K562 (cell line): Measurements from ENCODE around the gene PIMREG. TPM values are rescaled to one million over a fixed set of nuclear protein-coding genes. Genes with fewer than 3 reads are reported as not detected.

ENCODE experiments used
- ATAC-seq: fragments of 200-7000 bp; cut with Tn5 transposase; 3 replicates; pipeline ENCODE4 v1.9.1; 2020; ENCODE audit warnings: moderate library complexity
- BruUV-seq: library from RNA; stranded (reverse); fragments of 400-500 nt; replicated peaks from 2 replicates; lab custom pipeline; 2021; lab: Mats Ljungman, UMichigan
- CTCF ChIA-PET: fragments of 300-600 bp; formaldehyde crosslinking; extraction: SDS; loops from one replicate; lab custom pipeline; 2021; ENCODE audit warnings: low intra/inter-chr PET ratio; lab: Yijun Ruan, JAX
- POLR2A ChIA-PET: fragments of 300-600, 350-650 bp; sonication (Branson Sonifier 250); formaldehyde crosslinking; extraction: SDS; loops from one replicate; lab custom pipeline; 2021; ENCODE audit warnings: antibody characterized with exemption, inconsistent platforms; lab: Yijun Ruan, JAX
- DNase-seq, 4 experiments: peaks; one replicate each; pipeline versions ENCODE4 v3.0.0 to v3.0.0-alpha.2; 2011 to 2018; ENCODE audit warnings: low spot score in 3 of 4, mixed read lengths in 3 of 4; ENCODE audit errors: extremely low read depth in 1 of 4
- FAIRE-seq: peaks from 2 replicates; lab custom pipeline; 2011; peaks lifted over from hg19 to GRCh38; lab: Jason Lieb, UNC
- H2AFZ ChIP-seq: 2 replicates; pipeline ENCODE4 v1.6.0; 2011; ENCODE audit warnings: low read depth, low read length, control low read depth, inconsistent platforms
- H3K27ac ChIP-seq: fragments of 200-600 bp; 3 replicates; pipeline ENCODE4 v1.8.0; 2011; ENCODE audit warnings: low read depth, mild to moderate bottlenecking, control low read depth, inconsistent platforms, low read length, moderate library complexity, mixed read lengths; ENCODE audit errors: extremely low read depth
- H3K27me3 ChIP-seq, 2 experiments: fragments of 300-600 bp in 1 of 2; 2 replicates in 1 of 2; 3 replicates in 1 of 2; pipeline versions ENCODE4 v1.6.0 to v1.8.0; 2011; ENCODE audit warnings: inconsistent platforms in 2 of 2, low read length in 2 of 2, mild to moderate bottlenecking in 1 of 2, mixed read lengths in 1 of 2, moderate library complexity in 1 of 2; ENCODE audit not compliant: control insufficient read depth in 2 of 2, insufficient read depth in 2 of 2
- H3K36me3 ChIP-seq: fragments of 300-600 bp; 3 replicates; pipeline ENCODE4 v1.8.0; 2011; ENCODE audit warnings: mild to moderate bottlenecking, low read length, inconsistent platforms; ENCODE audit not compliant: control insufficient read depth, insufficient read depth
- H3K4me1 ChIP-seq, 2 experiments: fragments of 200-600 bp in 1 of 2; replicated peaks in 1 of 2; 2 replicates in 1 of 2; 3 replicates in 1 of 2; pipeline versions ENCODE4 v1.5.1 to v1.8.0; 2011; ENCODE audit warnings: inconsistent platforms in 2 of 2, low read length in 2 of 2, mild to moderate bottlenecking in 1 of 2, mixed read lengths in 1 of 2, moderate library complexity in 1 of 2; ENCODE audit not compliant: control insufficient read depth in 2 of 2, insufficient read depth in 2 of 2
- H3K4me2 ChIP-seq: 2 replicates; pipeline ENCODE4 v1.6.1; 2011; ENCODE audit warnings: low read length, control low read depth, inconsistent platforms, mixed read lengths; ENCODE audit not compliant: insufficient read depth
- H3K4me3 ChIP-seq: fragments of 200-600 bp; sonication (generic), shearing (Covaris generic); 2 replicates; pipeline ENCODE4 v1.5.1; 2016; ENCODE audit warnings: control low read depth, inconsistent platforms
- H3K79me2 ChIP-seq: fragments of 200-600 bp; 3 replicates; pipeline ENCODE4 v1.8.0; 2011; ENCODE audit warnings: low read length, inconsistent platforms; ENCODE audit not compliant: control insufficient read depth, insufficient read depth
- H3K9ac ChIP-seq, 2 experiments: 2 replicates each; pipeline versions ENCODE4 v1.6.0 to v1.6.1; 2011; ENCODE audit warnings: low read depth in 2 of 2, low read length in 2 of 2, control low read depth in 1 of 2, inconsistent platforms in 1 of 2, mild to moderate bottlenecking in 1 of 2, mixed read lengths in 1 of 2; ENCODE audit not compliant: insufficient read depth in 1 of 2
- H3K9me1 ChIP-seq: one replicate; pipeline ENCODE4 v1.6.0; 2011; ENCODE audit warnings: inconsistent platforms, mild to moderate bottlenecking, low read length, moderate library complexity; ENCODE audit not compliant: control insufficient read depth, insufficient read depth
- H3K9me3 ChIP-seq: replicated peaks from 2 replicates; pipeline ENCODE4 v1.5.1; 2011; ENCODE audit warnings: low read depth, low read length, inconsistent platforms; ENCODE audit not compliant: control insufficient read depth, insufficient read depth
- H4K20me1 ChIP-seq: replicated peaks from 2 replicates; pipeline ENCODE4 v1.6.1; 2011; ENCODE audit warnings: low read length, inconsistent platforms, mixed read lengths; ENCODE audit not compliant: control insufficient read depth, insufficient read depth
- C11orf30 ChIP-seq: fragments of 450-650 bp; IDR thresholded peaks from 2 replicates; pipeline ENCODE4 v1.6.1; 2016; ENCODE audit warnings: low read depth, mild to moderate bottlenecking
- CAMTA2 ChIP-seq: fragments of 250-450 bp; sonication (Bioruptor Pico); conservative IDR thresholded peaks from 2 replicates; pipeline ENCODE4 v1.5.1; 2022
- GABPB2 ChIP-seq: fragments of 250-450 bp; sonication (Bioruptor Pico); conservative IDR thresholded peaks from 2 replicates; pipeline ENCODE4 v1.5.1; 2021; ENCODE audit warnings: mild to moderate bottlenecking
- ILF3 ChIP-seq: fragments of 450-650 bp; IDR thresholded peaks from 2 replicates; pipeline ENCODE4 v1.6.1; 2018; ENCODE audit warnings: antibody characterized with exemption, mild to moderate bottlenecking, moderate library complexity, borderline replicate concordance
- KLF10 ChIP-seq: fragments of 250-450 bp; sonication (Bioruptor Pico); IDR thresholded peaks from 2 replicates; pipeline ENCODE4 v1.6.1; 2021; ENCODE audit warnings: matching md5 sums
- MYC ChIP-seq, 2 experiments: fragments of 250-450 bp in 1 of 2; sonication (Bioruptor Pico) in 1 of 2; IDR thresholded peaks; 2 replicates each; pipeline versions ENCODE4 v1.5.1 to v1.6.1; 2012 to 2021; ENCODE audit warnings: low read depth in 2 of 2, borderline replicate concordance in 1 of 2, improper control_type of control experiment in 1 of 2, low read length in 1 of 2, mild to moderate bottlenecking in 1 of 2, moderate library complexity in 1 of 2
- NFRKB ChIP-seq: fragments of 450-650 bp; IDR thresholded peaks from 2 replicates; pipeline ENCODE4 v1.6.1; 2016; ENCODE audit warnings: low read depth
- SRSF9 ChIP-seq: fragments of 200-400 bp; formaldehyde crosslinking; IDR thresholded peaks from 2 replicates; pipeline ENCODE4 v1.6.1; 2017; ENCODE audit warnings: low read depth, low read length, borderline replicate concordance
- TRIM24 ChIP-seq, 2 experiments: fragments of 450-650 bp; IDR thresholded peaks; 2 replicates each; pipeline ENCODE4 v1.6.1; 2016
- ZBTB7A ChIP-seq: IDR thresholded peaks from 2 replicates; pipeline ENCODE4 v1.6.1; 2011; ENCODE audit warnings: low read depth, mild to moderate bottlenecking, low read length, moderate library complexity, borderline replicate concordance; ENCODE audit not compliant: control insufficient read depth
- ZKSCAN3 ChIP-seq: fragments of 250-450 bp; sonication (Bioruptor Pico); IDR thresholded peaks from 2 replicates; pipeline ENCODE4 v1.4.0; 2020
- ZNF263 ChIP-seq: sonication (generic); formaldehyde crosslinking; IDR thresholded peaks from 2 replicates; pipeline ENCODE4 v1.8.0; 2022; ENCODE audit warnings: mild to moderate bottlenecking, missing genetic modification reagents, borderline replicate concordance
- ZNF384 ChIP-seq: IDR thresholded peaks from 2 replicates; pipeline ENCODE4 v1.6.1; 2012; ENCODE audit warnings: low read depth, low read length, improper control_type of control experiment
- WGBS: fragments of 100-300 bp; shearing (Covaris generic); methylation state at CpG from one replicate; pipeline ENCODE4 v1.1.6; 2016; ENCODE audit warnings: low coverage, mixed read lengths; ENCODE audit not compliant: insufficient coverage; ENCODE audit errors: missing lambda C conversion rate; 5-methylcytosine and 5-hydroxymethylcytosine counted together
- in situ Hi-C: fragments of 300-500 bp; cut with MboI; formaldehyde crosslinking; loops from 4 replicates; pipeline ENCODE4 v1.15.0; 2018; ENCODE audit warnings: inconsistent platforms, mixed read lengths
- intact Hi-C: fragments of 100-400 bp; cut with micrococcal nuclease; formaldehyde crosslinking; loops from 2 replicates; pipeline ENCODE4 v1.14.2; 2022
- polyA plus RNA-seq, 8 experiments: library from polyadenylated mRNA; depleted of rRNA in 4 of 8; stranded (reverse) in 5 of 8; unstranded in 3 of 8; fragments of >200 nt; fragmentation: Nextera tagmentation in 2 of 8; fragmentation: Illumina TruSeq in 1 of 8; extraction: Ambion mirVana in 2 of 8; extraction: Trizol in 1 of 8; gene quantifications; 2 replicates each; pipeline versions ENCODE4 v1.2.1 to v1.2.3, GENCODE V29; 2011 to 2014; ENCODE audit warnings: inconsistent platforms in 1 of 8, missing spikeins in 1 of 8
- total RNA-seq, 7 experiments: library from RNA; depleted of rRNA in 6 of 7; stranded (reverse); fragments of >200 nt in 6 of 7; fragmentation: Illumina TruSeq in 2 of 7; extraction: Trizol in 2 of 7; gene quantifications; 2 replicates each; pipeline versions ENCODE4 v1.2.1 to v1.2.3, GENCODE V29; 2011 to 2021; ENCODE audit warnings: low replicate concordance in 1 of 7

PIMREG gene
- total and polyA plus RNA-seq, 9 of the 15 experiments (the other 6 are each of a cell fraction or from before 2014, with no cell fraction given) = 1.1 to 16.7 (median 9.4) TPM

DNA sequence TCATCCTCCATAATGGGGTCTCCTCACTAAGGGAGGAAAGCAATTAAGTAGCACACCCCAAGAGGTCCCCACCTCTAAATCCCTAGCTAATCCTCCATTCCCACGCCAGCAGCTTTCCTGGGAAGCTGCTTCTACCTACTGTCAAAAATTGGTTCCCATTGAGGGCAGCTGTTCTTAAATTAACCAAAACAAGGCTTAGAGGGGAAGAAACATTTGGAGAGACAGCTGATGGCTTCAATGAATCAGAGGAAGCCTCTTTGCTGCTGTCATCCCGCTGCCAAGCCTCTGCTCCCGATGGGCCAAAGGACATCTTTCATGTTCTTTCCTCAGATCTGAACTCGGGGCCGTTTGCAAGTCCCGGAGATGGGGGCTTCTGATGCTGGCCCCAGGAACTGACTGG is 36.0 kb upstream of the PIMREG start:
- ChIA-PET CTCF (no interaction called here), POLR2A (interaction anchor here (1.0 kb wide), 1 partner anchor 804 kb away, joined by 4 read pairs; no protein-coding TSS in a partner anchor)
- no TSS peak for BruUV-seq
- in situ Hi-C loops = loop anchor here (25.0 kb wide), 1 partner anchor 696 kb away; no protein-coding TSS in a partner anchor
- Histone ChIP-seq H3K27me3 (peaks cover 2 to 22% of the 10 kb centered on the region in 2 experiments; a peak in 3 of 5 replicates), H3K9ac (no peak overlapping the region), H3K27ac (no peak overlapping the region), H4K20me1 (no peaks in the 10 kb centered on the region), H3K9me3 (no peaks in the 10 kb centered on the region), H3K4me1 (no peaks in the 10 kb centered on the region), H3K4me3 (no peak overlapping the region), H3K9me1 (no peaks in the 10 kb centered on the region), H3K79me2 (no peaks in the 10 kb centered on the region), H3K36me3 (no peaks in the 10 kb centered on the region), H2AFZ (no peak overlapping the region), H3K4me2 (no peak overlapping the region)
- FAIRE-seq = no peak
- WGBS = 0% methylated on average over 5 of the region's 6 CpGs
- no peak for DNase-seq
- no peak for TF ChIP-seq C11orf30
- TF ChIP-seq ZBTB7A = no peak
- TF ChIP-seq TRIM24 (IDR thresholded peaks at IDR 0.05) = no peak
- TF ChIP-seq MYC (IDR thresholded peaks at IDR 0.05; ENCODE audit: low read depth, low read length) = no peak
- TF ChIP-seq MYC (CRISPR knock-in tag; IDR thresholded peaks at IDR 0.05; ENCODE audit: borderline replicate concordance, low read depth) = no peak
- TF ChIP-seq ZNF263 (CRISPR knock-in tag) = no peak
- no peak for TF ChIP-seq ILF3
- TF ChIP-seq GABPB2 (CRISPR knock-in tag) = no peak
- no peak for TF ChIP-seq NFRKB
- TF ChIP-seq KLF10 = no peak
- no peak for TF ChIP-seq SRSF9
- no peak for TF ChIP-seq ZKSCAN3 (CRISPR knock-in tag)
- no peak for TF ChIP-seq ZNF384
- no peak for TF ChIP-seq CAMTA2 (CRISPR knock-in tag)
- intact Hi-C loops = no loop called here
- no peak for ATAC-seq
